HG03066 (cell line): ENCODE results near the gene SORCS1.

Source experiments
- ATAC-seq: cut with Tn5 transposase; IDR thresholded peaks from one replicate; pipeline ENCODE4 v1.9.1; 2021; ENCODE audit warnings: low read depth; ENCODE audit not compliant: unreplicated experiment

Gene SORCS1

GRCh38 chr10:106566873-106567272 is 597.6 kb downstream of the SORCS1 start:
- ATAC-seq = no peak

GRCh38 chr10:106565546-106565945 is 599.0 kb downstream of the SORCS1 start:
- ATAC-seq = no peak

GRCh38 chr10:106563384-106563783 is 601.1 kb downstream of the SORCS1 start:
- ATAC-seq = no peak

GRCh38 chr10:106560925-106561640 is 603.4 kb downstream of the SORCS1 start:
- no peak for ATAC-seq

GRCh38 chr10:106559442-106559841 is 605.1 kb downstream of the SORCS1 start:
- ATAC-seq = no peak

- ATAC-seq = no peak
Measured at GRCh38 chr10:106557951-106558733, 606.4 kb downstream of the SORCS1 start.

GRCh38 chr10:106557053-106557452 is 607.5 kb downstream of the SORCS1 start:
- ATAC-seq = no peak

GRCh38 chr10:106555599-106555998 is 608.9 kb downstream of the SORCS1 start:
- no peak for ATAC-seq

GRCh38 chr10:106551501-106552062 is 612.9 kb downstream of the SORCS1 start:
- ATAC-seq = no peak

- no peak for ATAC-seq
Measured at GRCh38 chr10:106548832-106549231, 615.7 kb downstream of the SORCS1 start.

GRCh38 chr10:106547047-106547635 is 617.4 kb downstream of the SORCS1 start:
- no peak for ATAC-seq

GRCh38 chr10:106542461-106542860 is 622.0 kb downstream of the SORCS1 start:
- ATAC-seq = no peak

GRCh38 chr10:106540645-106541044 is 623.9 kb downstream of the SORCS1 start:
- ATAC-seq = no peak

GRCh38 chr10:106537866-106538265 is 626.6 kb downstream of the SORCS1 start:
- no peak for ATAC-seq

GRCh38 chr10:106535304-106535953 is 629.1 kb downstream of the SORCS1 start:
- no peak for ATAC-seq

GRCh38 chr10:106534441-106534840 is 630.1 kb downstream of the SORCS1 start:
- ATAC-seq = no peak

GRCh38 chr10:106528702-106529101 is 635.8 kb downstream of the SORCS1 start:
- no peak for ATAC-seq

GRCh38 chr10:106525835-106526234 is 638.7 kb downstream of the SORCS1 start:
- no peak for ATAC-seq
